GM12878 (cell line): ENCODE results near the gene NOTCH3.

Experiments
- BRCA1 ChIP-seq: IDR thresholded peaks from 2 replicates; pipeline ENCODE4 v1.6.1; 2011; ENCODE audit warnings: low read depth, low read length, improper control_type of control experiment
- CTCF ChIP-seq, 3 experiments: IDR thresholded peaks in 2 of 3; conservative IDR thresholded peaks in 1 of 3; 2 replicates each; pipeline ENCODE4 v1.5.1; 2011; ENCODE audit warnings: low read depth in 3 of 3, low read length in 3 of 3, mild to moderate bottlenecking in 3 of 3, control low read depth in 2 of 3, moderate library complexity in 2 of 3, inconsistent platforms in 1 of 3, mixed read lengths in 1 of 3; ENCODE audit not compliant: control insufficient read depth in 2 of 3, insufficient read depth in 1 of 3; ENCODE audit errors: extremely low read depth in 1 of 3
- EP300 ChIP-seq, 2 experiments: fragments of 150-350 bp in 1 of 2; IDR thresholded peaks; 2 replicates each; pipeline ENCODE4 v1.6.1; 2011 to 2012; ENCODE audit warnings: low read depth in 2 of 2, low read length in 2 of 2, borderline replicate concordance in 1 of 2, improper control_type of control experiment in 1 of 2, inconsistent platforms in 1 of 2; ENCODE audit not compliant: control insufficient read depth in 1 of 2
- EZH2 ChIP-seq: IDR thresholded peaks from 2 replicates; pipeline ENCODE4 v1.6.1; 2012; ENCODE audit warnings: low read depth, mild to moderate bottlenecking, control low read depth, inconsistent platforms, low read length, borderline replicate concordance; ENCODE audit not compliant: control insufficient read depth
- NFXL1 ChIP-seq: fragments of 450-650 bp; IDR thresholded peaks from 2 replicates; pipeline ENCODE4 v1.6.1; 2017; ENCODE audit warnings: antibody characterized with exemption, mild to moderate bottlenecking, borderline replicate concordance
- POLR2A ChIP-seq: IDR thresholded peaks from 2 replicates; pipeline ENCODE4 v1.6.1; 2011; ENCODE audit warnings: low read depth, mild to moderate bottlenecking, low read length
- SMC3 ChIP-seq: IDR thresholded peaks from 2 replicates; pipeline ENCODE4 v1.6.1; 2011; ENCODE audit warnings: low read length, improper control_type of control experiment, borderline replicate concordance
- SP1 ChIP-seq: IDR thresholded peaks from one replicate; pipeline ENCODE4 v1.6.1; 2011; ENCODE audit warnings: low read depth, low read length
- SREBF1 ChIP-seq: IDR thresholded peaks from 2 replicates; pipeline ENCODE4 v1.6.1; 2012; ENCODE audit warnings: mild to moderate bottlenecking, low read length
- STAT1 ChIP-seq: fragments of 450-650 bp; conservative IDR thresholded peaks from 2 replicates; pipeline ENCODE4 v1.6.1; 2014; ENCODE audit warnings: antibody characterized with exemption, mild to moderate bottlenecking
- YBX1 ChIP-seq: fragments of 450-650 bp; IDR thresholded peaks from 2 replicates; pipeline ENCODE4 v1.6.1; 2016; ENCODE audit warnings: antibody characterized with exemption

GRCh38 chr19:15109768-15110417, 90.9 kb downstream of the NOTCH3 start:
- TF ChIP-seq CTCF (IDR thresholded peaks at IDR 0.05 in 2 of 3, conservative IDR thresholded peaks at IDR 0.05 in 1 of 3; ENCODE audit: control insufficient read depth in 2 of 3, extremely low read depth in 1 of 3, insufficient read depth in 1 of 3, low read depth in 3 of 3, low read length in 3 of 3) (no peak), POLR2A (no peak), SP1 (no peak), BRCA1 (no peak), SMC3 (no peak), SREBF1 (no peak), EP300 (IDR thresholded peaks at IDR 0.05; ENCODE audit: borderline replicate concordance in 1 of 2, control insufficient read depth in 1 of 2, low read depth in 2 of 2, low read length in 2 of 2) (no peak), NFXL1 (no peak), YBX1 (no peak), STAT1 (no peak), EZH2 (no peak)
